DOHH2 (cell line): ENCODE data around the gene DIP2B.

Experiments
- H3F3A ChIP-seq: fragments of 200-600 bp; sonication (generic), shearing (Covaris generic); 2 replicates; pipeline ENCODE4 v1.6.0; 2016; ENCODE audit warnings: antibody characterized with exemption, mild to moderate bottlenecking; ENCODE audit not compliant: control insufficient read depth, insufficient read depth
- H3K27ac ChIP-seq: fragments of 200-600 bp; sonication (generic); 2 replicates; pipeline ENCODE4 v1.5.1; 2014; ENCODE audit warnings: low read depth, mild to moderate bottlenecking, low read length, moderate library complexity
- H3K27me3 ChIP-seq: fragments of 200-600 bp; sonication (generic); 2 replicates; pipeline ENCODE4 v1.6.1; 2014; ENCODE audit warnings: mild to moderate bottlenecking, low read length, mixed read lengths; ENCODE audit not compliant: control insufficient read depth
- H3K36me3 ChIP-seq: fragments of 200-600 bp; sonication (generic); 2 replicates; pipeline ENCODE4 v1.6.1; 2014; ENCODE audit warnings: mild to moderate bottlenecking, low read length, moderate library complexity, mixed read lengths; ENCODE audit not compliant: control insufficient read depth
- H3K4me1 ChIP-seq: fragments of 200-600 bp; sonication (generic); 2 replicates; pipeline ENCODE4 v1.6.1; 2014; ENCODE audit warnings: mild to moderate bottlenecking, low read length, mixed read lengths; ENCODE audit not compliant: control insufficient read depth
- H3K4me2 ChIP-seq: fragments of 200-600 bp; sonication (generic); 2 replicates; pipeline ENCODE4 v1.6.0; 2014; ENCODE audit warnings: mild to moderate bottlenecking, low read length, moderate library complexity
- H3K4me3 ChIP-seq: fragments of 200-600 bp; sonication (generic); 2 replicates; pipeline ENCODE4 v1.5.1; 2014; ENCODE audit warnings: mild to moderate bottlenecking, low read length, mixed read lengths
- H3K79me2 ChIP-seq: fragments of 200-600 bp; sonication (generic); 2 replicates; pipeline ENCODE4 v1.6.1; 2014; ENCODE audit warnings: mild to moderate bottlenecking, low read length, mixed read lengths; ENCODE audit not compliant: control insufficient read depth
- H3K9me2 ChIP-seq: fragments of 200-600 bp; sonication (generic); replicated peaks from 2 replicates; pipeline ENCODE4 v1.6.1; 2014; ENCODE audit warnings: mild to moderate bottlenecking, low read length, mixed read lengths; ENCODE audit not compliant: control insufficient read depth
- H3K9me3 ChIP-seq: fragments of 200-600 bp; sonication (generic); 2 replicates; pipeline ENCODE4 v1.6.1; 2014; ENCODE audit warnings: antibody characterized with exemption, low read length, mixed read lengths; ENCODE audit not compliant: control insufficient read depth, insufficient read depth
- H4K20me1 ChIP-seq: fragments of 200-600 bp; sonication (generic); 2 replicates; pipeline ENCODE4 v1.6.0; 2014; ENCODE audit warnings: low read depth, mild to moderate bottlenecking, antibody characterized with exemption, low read length, moderate library complexity; ENCODE audit not compliant: control insufficient read depth, insufficient read depth
- EZH2phosphoT487 ChIP-seq: fragments of 200-600 bp; sonication (generic); IDR thresholded peaks from 2 replicates; pipeline ENCODE4 v1.6.1; 2017; ENCODE audit warnings: borderline replicate concordance, mild to moderate bottlenecking, antibody characterized with exemption, low read length, moderate library complexity, mixed read lengths
- TF ChIP-seq, protein P1 (sequence below): fragments of 200-600 bp; sonication (generic); IDR thresholded peaks from one replicate; pipeline ENCODE4 v1.5.1; 2014; ENCODE audit warnings: antibody characterized with exemption, mild to moderate bottlenecking, low read depth, low read length; ENCODE audit not compliant: poor library complexity, severe bottlenecking

DIP2B gene

DNA sequence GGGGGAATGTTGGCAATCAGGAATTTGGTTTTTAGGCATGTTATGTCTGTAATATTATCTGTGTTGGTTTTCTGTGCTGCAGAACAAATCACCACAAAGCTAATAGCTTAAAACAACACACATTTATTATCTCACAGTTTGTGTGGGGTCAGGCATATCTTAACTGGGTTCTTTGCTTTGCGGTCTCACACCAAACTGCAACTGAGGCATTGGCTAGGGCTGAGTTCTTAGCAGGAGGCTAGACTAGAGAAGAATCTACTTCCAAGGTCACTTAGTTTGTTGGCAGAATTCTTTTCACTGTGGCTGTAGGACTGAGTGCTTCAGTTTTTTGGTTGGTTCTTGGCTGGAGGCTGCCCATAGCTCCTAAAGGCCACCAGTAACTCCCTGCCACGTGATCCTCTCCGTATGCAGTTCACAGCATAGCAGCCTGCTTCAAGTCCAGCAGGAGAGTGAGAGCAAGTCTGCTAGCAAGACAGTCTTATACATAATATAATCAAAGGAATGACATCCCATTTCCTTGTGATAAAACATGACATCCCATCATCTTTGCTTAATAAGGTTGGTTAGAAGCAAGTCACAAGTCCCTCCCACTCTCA is 280.7 kb downstream of the DIP2B start:
- H3K27ac ChIP-seq = no peak overlapping the region
- TF ChIP-seq EZH2phosphoT487 = no peak
- TF ChIP-seq, protein P1, sequence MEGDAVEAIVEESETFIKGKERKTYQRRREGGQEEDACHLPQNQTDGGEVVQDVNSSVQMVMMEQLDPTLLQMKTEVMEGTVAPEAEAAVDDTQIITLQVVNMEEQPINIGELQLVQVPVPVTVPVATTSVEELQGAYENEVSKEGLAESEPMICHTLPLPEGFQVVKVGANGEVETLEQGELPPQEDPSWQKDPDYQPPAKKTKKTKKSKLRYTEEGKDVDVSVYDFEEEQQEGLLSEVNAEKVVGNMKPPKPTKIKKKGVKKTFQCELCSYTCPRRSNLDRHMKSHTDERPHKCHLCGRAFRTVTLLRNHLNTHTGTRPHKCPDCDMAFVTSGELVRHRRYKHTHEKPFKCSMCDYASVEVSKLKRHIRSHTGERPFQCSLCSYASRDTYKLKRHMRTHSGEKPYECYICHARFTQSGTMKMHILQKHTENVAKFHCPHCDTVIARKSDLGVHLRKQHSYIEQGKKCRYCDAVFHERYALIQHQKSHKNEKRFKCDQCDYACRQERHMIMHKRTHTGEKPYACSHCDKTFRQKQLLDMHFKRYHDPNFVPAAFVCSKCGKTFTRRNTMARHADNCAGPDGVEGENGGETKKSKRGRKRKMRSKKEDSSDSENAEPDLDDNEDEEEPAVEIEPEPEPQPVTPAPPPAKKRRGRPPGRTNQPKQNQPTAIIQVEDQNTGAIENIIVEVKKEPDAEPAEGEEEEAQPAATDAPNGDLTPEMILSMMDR = no peak

DNA sequence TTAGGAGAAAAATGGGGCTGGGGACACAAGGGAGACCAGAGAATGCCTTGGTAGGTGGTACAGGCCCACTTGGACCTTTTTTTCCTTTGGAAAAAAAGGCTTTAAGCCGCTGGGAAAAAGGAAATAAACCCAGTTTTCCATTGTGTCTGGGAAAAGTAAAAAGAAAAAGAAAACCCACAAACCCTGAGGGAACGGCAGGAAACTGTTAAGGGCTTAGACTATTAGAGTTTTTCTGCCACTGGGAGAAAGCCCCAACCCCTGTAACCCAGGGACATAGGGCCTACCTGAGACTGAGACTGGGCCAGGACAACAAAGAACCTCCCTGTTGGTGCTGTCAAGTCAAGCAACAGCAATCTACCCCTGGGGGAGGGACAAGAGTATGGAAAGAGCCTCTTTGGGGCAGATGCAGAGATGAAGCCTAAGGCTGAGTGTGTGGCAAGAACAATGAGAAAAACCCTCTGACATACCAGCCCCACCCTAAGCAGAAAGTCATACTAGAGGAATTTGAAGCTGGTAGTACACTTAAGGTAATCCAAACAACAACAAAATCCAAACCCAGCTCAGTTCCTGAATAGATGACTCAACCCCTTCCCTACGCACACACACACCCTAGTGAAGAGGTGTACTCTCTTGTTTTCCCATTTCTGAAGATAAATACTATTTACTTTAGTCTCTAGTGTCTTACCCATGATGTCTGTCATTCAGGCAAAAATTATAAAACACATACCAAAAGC is 281.9 kb downstream of the DIP2B start:
- TF ChIP-seq, protein P1 = no peak
- no peak for TF ChIP-seq EZH2phosphoT487
- Histone ChIP-seq H4K20me1 (no peaks in the 10 kb centered on the region), H3K27me3 (no peaks in the 10 kb centered on the region), H3K4me2 (no peak overlapping the region), H3K4me3 (no peak overlapping the region), H3K27ac (no peak overlapping the region), H3K9me2 (no peaks in the 10 kb centered on the region), H3K36me3 (peaks cover 4% of the 10 kb centered on the region; the same call in 1 of the 2 replicates), H3K4me1 (no peaks in the 10 kb centered on the region), H3K9me3 (no peaks in the 10 kb centered on the region), H3K79me2 (no peaks in the 10 kb centered on the region; the same call in 1 of the 2 replicates), H3F3A (no peaks in the 10 kb centered on the region)

More for the DNA sequence above, 280.7 kb downstream of the DIP2B start:
- H3K36me3 ChIP-seq = peaks cover 4% of the 10 kb centered on the region; the same call in 1 of the 2 replicates
- H3K9me3 ChIP-seq = no peaks in the 10 kb centered on the region
- no peak overlapping the region for H3K4me2 ChIP-seq
- no peaks in the 10 kb centered on the region for H4K20me1 ChIP-seq
- no peaks in the 10 kb centered on the region for H3K27me3 ChIP-seq
- no peaks in the 10 kb centered on the region; the same call in 1 of the 2 replicates for H3K79me2 ChIP-seq
- no peaks in the 10 kb centered on the region for H3F3A ChIP-seq
- no peaks in the 10 kb centered on the region for H3K4me1 ChIP-seq
- H3K9me2 ChIP-seq = no peaks in the 10 kb centered on the region
- H3K4me3 ChIP-seq = no peak overlapping the region

DNA sequence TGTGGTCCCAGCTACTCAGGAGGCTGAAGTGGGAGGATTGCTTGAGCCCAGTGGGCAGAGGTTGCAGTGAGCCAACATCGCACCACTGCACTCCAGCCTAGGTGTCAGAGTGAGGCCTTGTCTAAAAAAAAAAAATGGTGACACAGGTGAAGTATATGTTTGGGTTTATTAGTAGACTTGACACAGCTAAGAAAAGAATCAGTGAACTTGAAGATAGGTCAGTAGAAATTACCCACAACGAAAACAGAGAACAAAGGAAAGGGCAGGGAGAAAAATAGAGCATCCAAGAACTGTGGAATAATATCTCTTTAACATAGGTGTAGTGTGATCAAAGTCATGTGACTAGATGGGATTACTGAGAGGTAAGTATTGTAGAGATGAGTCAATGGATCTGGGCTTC is 282.8 kb downstream of the DIP2B start:
- Histone ChIP-seq H3F3A (no peaks in the 10 kb centered on the region), H3K36me3 (peaks cover 4% of the 10 kb centered on the region; the same call in 1 of the 2 replicates), H3K27ac (no peak overlapping the region), H3K9me2 (no peaks in the 10 kb centered on the region), H3K4me1 (no peaks in the 10 kb centered on the region), H3K4me3 (no peak overlapping the region), H3K9me3 (no peaks in the 10 kb centered on the region), H3K4me2 (no peak overlapping the region), H3K79me2 (no peaks in the 10 kb centered on the region; the same call in 1 of the 2 replicates), H4K20me1 (no peaks in the 10 kb centered on the region), H3K27me3 (no peaks in the 10 kb centered on the region)
- TF ChIP-seq, protein P1 = no peak
- no peak for TF ChIP-seq EZH2phosphoT487
